ENCODE measurements around the gene ZNF25. TPM values are rescaled to one million over a fixed set of nuclear protein-coding genes. Genes with fewer than 3 reads are reported as not detected.
"Not testable (repeated sequence)": the region's sequence is repeated elsewhere in the genome, so short reads cannot be mapped to it uniquely, and the experiment has no call there.

ZNF25 gene
- total RNA-seq, 2 experiments from 2014 or later, result 7.5 to 8.8 TPM

- no peaks in the 10 kb centered on the region for H3K27me3 Mint-ChIP-seq
- no peak overlapping the region for H3K27ac Mint-ChIP-seq
- peaks cover 10% of the 10 kb centered on the region for H3K36me3 Mint-ChIP-seq (ENCODE audit: low read depth)
- DNase-seq (no peak), ATAC-seq (no peak)
- no peak for TF ChIP-seq CTCF (IDR thresholded peaks at IDR 0.05)
- POLR2A ChIA-PET, result no interaction called here
- no peaks in the 10 kb centered on the region for H3K9me3 Mint-ChIP-seq
- H3K4me1 Mint-ChIP-seq (ENCODE audit: low read depth), result peaks cover 16% of the 10 kb centered on the region
- H3K4me3 Mint-ChIP-seq, result no peak overlapping the region
- CTCF ChIA-PET, result no interaction called here
- intact Hi-C loops (cut with micrococcal nuclease), result no loop called here
Measured at GRCh38 chr10:38007991-38008390, 31.5 kb upstream of the ZNF25 start.

GRCh38 chr10:38007551-38007950 lies 31.1 kb upstream of the ZNF25 start:
- Mint-ChIP-seq H3K9me3 (no peaks in the 10 kb centered on the region), H3K4me1 (ENCODE audit: low read depth) (peaks cover 14% of the 10 kb centered on the region), H3K4me3 (no peak overlapping the region), H3K27me3 (no peaks in the 10 kb centered on the region), H3K27ac (no peak overlapping the region), H3K36me3 (ENCODE audit: low read depth) (peaks cover 7% of the 10 kb centered on the region)
- TF ChIP-seq CTCF (IDR thresholded peaks at IDR 0.05), result no peak
- ATAC-seq, result no peak
- CTCF ChIA-PET, result no interaction called here
- intact Hi-C loops (cut with micrococcal nuclease), result no loop called here
- DNase-seq, result no peak
- POLR2A ChIA-PET, result no interaction called here

- ChIA-PET CTCF (interaction anchor here (1.3 kb wide), 1 partner anchor 28 kb away, joined by 3 read pairs; no protein-coding TSS in a partner anchor), POLR2A (no interaction called here)
- DNase-seq (no peak), ATAC-seq (no peak)
- no peak overlapping the region for H3K4me3 Mint-ChIP-seq
- no peak overlapping the region for H3K27ac Mint-ChIP-seq
- H3K4me1 Mint-ChIP-seq (ENCODE audit: low read depth), result no peaks in the 10 kb centered on the region
- TF ChIP-seq CTCF (IDR thresholded peaks at IDR 0.05), result no peak
- H3K36me3 Mint-ChIP-seq (ENCODE audit: low read depth), result no peaks in the 10 kb centered on the region
- no peaks in the 10 kb centered on the region for H3K27me3 Mint-ChIP-seq
- peaks cover 4% of the 10 kb centered on the region for H3K9me3 Mint-ChIP-seq
- intact Hi-C loops (cut with micrococcal nuclease), result no loop called here
Measured at GRCh38 chr10:38003588-38003987, 27.1 kb upstream of the ZNF25 start.

GRCh38 chr10:38003026-38003425 lies 26.6 kb upstream of the ZNF25 start:
- Mint-ChIP-seq H3K4me3 (no peak overlapping the region), H3K9me3 (peaks cover 4% of the 10 kb centered on the region), H3K27me3 (no peaks in the 10 kb centered on the region), H3K27ac (no peak overlapping the region), H3K4me1 (ENCODE audit: low read depth) (no peaks in the 10 kb centered on the region), H3K36me3 (ENCODE audit: low read depth) (no peaks in the 10 kb centered on the region)
- ChIA-PET POLR2A (interaction anchor here (1.5 kb wide), 1 partner anchor 15 kb away, joined by 4 read pairs; no protein-coding TSS in a partner anchor), CTCF (interaction anchor here (1.3 kb wide), 1 partner anchor 28 kb away, joined by 3 read pairs; no protein-coding TSS in a partner anchor)
- TF ChIP-seq CTCF (IDR thresholded peaks at IDR 0.05), result no peak
- no peak for DNase-seq
- intact Hi-C loops (cut with micrococcal nuclease), result no loop called here
- no peak for ATAC-seq

- DNase-seq; H3K27me3 Mint-ChIP-seq; POLR2A ChIA-PET; H3K4me1 Mint-ChIP-seq (ENCODE audit: low read depth); H3K27ac Mint-ChIP-seq; H3K9me3 Mint-ChIP-seq; intact Hi-C loops (cut with micrococcal nuclease); CTCF ChIA-PET; H3K4me3 Mint-ChIP-seq; H3K36me3 Mint-ChIP-seq (ENCODE audit: low read depth); ATAC-seq: not testable (repeated sequence)
Measured at GRCh38 chr10:38000474-38000873, 24.0 kb upstream of the ZNF25 start.

GRCh38 chr10:37998920-37999319 lies 22.5 kb upstream of the ZNF25 start:
- ATAC-seq; CTCF ChIA-PET; H3K9me3 Mint-ChIP-seq; H3K4me1 Mint-ChIP-seq (ENCODE audit: low read depth); H3K27ac Mint-ChIP-seq; H3K4me3 Mint-ChIP-seq; intact Hi-C loops (cut with micrococcal nuclease); POLR2A ChIA-PET; H3K27me3 Mint-ChIP-seq; DNase-seq; H3K36me3 Mint-ChIP-seq (ENCODE audit: low read depth): not testable (repeated sequence)

Measured in activated CD8-positive, alpha-beta T cell treated with anti-CD3 and anti-CD28 coated beads for 36 hours (primary cell).